ENCODE measurements around the gene CMYA5.
A peak's percentile ranks its signal among the peaks of the same experiment; 100 is the strongest.

CMYA5 gene

GRCh38 chr5:79792463-79792862, 102.8 kb downstream of the CMYA5 start:
- no peak for TF ChIP-seq CTCF (conservative IDR thresholded peaks at IDR 0.05)
- peak overlapping the region; percentile 64 for H3K27ac ChIP-seq

- H3K27ac ChIP-seq: peak overlapping the region; percentile 64; the same call in 1 of the 2 replicates
- no peak for TF ChIP-seq CTCF (conservative IDR thresholded peaks at IDR 0.05)
Measured at GRCh38 chr5:79793304-79793703, 103.7 kb downstream of the CMYA5 start.

GRCh38 chr5:79793722-79794121, 104.1 kb downstream of the CMYA5 start:
- no peak for TF ChIP-seq CTCF (conservative IDR thresholded peaks at IDR 0.05)

GRCh38 chr5:79794347-79794746, 104.7 kb downstream of the CMYA5 start:
- H3K27ac ChIP-seq: no peak overlapping the region
- TF ChIP-seq CTCF (conservative IDR thresholded peaks at IDR 0.05): no peak

More at GRCh38 chr5:79793722-79794121, 104.1 kb downstream of the CMYA5 start:
- no peak overlapping the region; the same call in 1 of the 2 replicates for H3K27ac ChIP-seq

- H3K27ac ChIP-seq: no peak overlapping the region
- TF ChIP-seq CTCF (conservative IDR thresholded peaks at IDR 0.05): no peak
Measured at GRCh38 chr5:79795764-79796398, 106.2 kb downstream of the CMYA5 start.

GRCh38 chr5:79798893-79799590, 109.4 kb downstream of the CMYA5 start:
- no peak for TF ChIP-seq CTCF (conservative IDR thresholded peaks at IDR 0.05)
- no peak overlapping the region for H3K27ac ChIP-seq

GRCh38 chr5:79800979-79801827, 111.6 kb downstream of the CMYA5 start:
- TF ChIP-seq CTCF (conservative IDR thresholded peaks at IDR 0.05): no peak
- H3K27ac ChIP-seq: no peak overlapping the region
